SK-MEL-5 (cell line): ENCODE measurements around the gene PLD4. TPM values are rescaled to one million over a fixed set of nuclear protein-coding genes. Genes with fewer than 3 reads are reported as not detected.

Experiments
- DNase-seq: peaks from one replicate; pipeline ENCODE4 v3.0.0-alpha.2; 2016; ENCODE audit warnings: low read depth, low spot score
- in situ Hi-C: cut with HindIII; loops from 2 replicates; pipeline ENCODE4 v1.10.0; 2016; ENCODE audit warnings: low sequenced_read_pairs, high pct_unique_total_duplicates, low pct_unique_long_range_greater_than_20kb
- total RNA-seq: library from RNA; depleted of rRNA; stranded (reverse); fragments of >200 nt; shearing (Covaris generic); gene quantifications from 2 replicates; pipeline ENCODE4 v1.2.3, GENCODE V29; 2014

PLD4 gene
- total RNA-seq, 1 experiment from 2014 or later: not detected

- in situ Hi-C loops: no loop called here
- no peak for DNase-seq
Observed at GRCh38 chr14:104923640-104924420, 849 bp upstream of the PLD4 start.

- in situ Hi-C loops: no loop called here
- DNase-seq: no peak
Observed at GRCh38 chr14:104925214-104925854, 655 bp downstream of the PLD4 start.

DNA sequence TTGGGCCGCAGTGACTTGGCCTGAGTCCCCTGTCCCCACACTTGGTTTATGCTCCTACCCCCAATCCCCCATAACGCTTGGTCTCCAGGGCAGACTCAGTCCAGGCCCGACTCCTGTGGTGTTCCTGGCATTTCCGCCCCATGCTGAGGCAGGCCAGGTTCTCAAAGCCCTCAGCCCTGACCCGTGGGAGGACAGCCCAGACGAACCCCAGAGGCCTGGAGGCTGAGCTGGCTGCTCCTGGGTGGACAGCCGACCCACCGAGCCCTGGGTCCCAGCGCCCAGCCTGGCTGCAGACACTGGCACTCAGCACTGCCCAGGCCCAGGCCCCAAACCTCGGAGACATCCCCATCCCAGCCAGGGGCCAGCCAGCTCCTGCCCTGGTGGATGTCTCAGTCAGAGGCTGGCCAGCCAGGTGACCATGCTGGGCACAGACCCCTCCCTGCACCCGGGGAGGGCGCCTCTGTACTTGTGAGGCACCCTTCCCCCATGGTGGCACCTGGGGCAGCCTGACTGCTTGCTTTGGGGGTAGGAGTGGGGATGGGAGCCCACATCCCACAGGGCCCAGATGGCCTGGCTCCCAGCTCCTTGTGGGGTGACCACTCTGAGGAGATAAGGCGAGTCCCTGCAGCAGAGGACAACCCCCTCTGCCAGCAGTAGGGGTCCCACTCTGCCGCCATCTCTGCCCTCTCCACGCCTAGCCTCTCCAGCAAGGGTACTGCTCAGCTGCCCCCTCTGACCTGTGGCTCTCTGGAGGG lies 1.4 kb downstream of the PLD4 start:
- DNase-seq: no peak
- in situ Hi-C loops: no loop called here

DNA sequence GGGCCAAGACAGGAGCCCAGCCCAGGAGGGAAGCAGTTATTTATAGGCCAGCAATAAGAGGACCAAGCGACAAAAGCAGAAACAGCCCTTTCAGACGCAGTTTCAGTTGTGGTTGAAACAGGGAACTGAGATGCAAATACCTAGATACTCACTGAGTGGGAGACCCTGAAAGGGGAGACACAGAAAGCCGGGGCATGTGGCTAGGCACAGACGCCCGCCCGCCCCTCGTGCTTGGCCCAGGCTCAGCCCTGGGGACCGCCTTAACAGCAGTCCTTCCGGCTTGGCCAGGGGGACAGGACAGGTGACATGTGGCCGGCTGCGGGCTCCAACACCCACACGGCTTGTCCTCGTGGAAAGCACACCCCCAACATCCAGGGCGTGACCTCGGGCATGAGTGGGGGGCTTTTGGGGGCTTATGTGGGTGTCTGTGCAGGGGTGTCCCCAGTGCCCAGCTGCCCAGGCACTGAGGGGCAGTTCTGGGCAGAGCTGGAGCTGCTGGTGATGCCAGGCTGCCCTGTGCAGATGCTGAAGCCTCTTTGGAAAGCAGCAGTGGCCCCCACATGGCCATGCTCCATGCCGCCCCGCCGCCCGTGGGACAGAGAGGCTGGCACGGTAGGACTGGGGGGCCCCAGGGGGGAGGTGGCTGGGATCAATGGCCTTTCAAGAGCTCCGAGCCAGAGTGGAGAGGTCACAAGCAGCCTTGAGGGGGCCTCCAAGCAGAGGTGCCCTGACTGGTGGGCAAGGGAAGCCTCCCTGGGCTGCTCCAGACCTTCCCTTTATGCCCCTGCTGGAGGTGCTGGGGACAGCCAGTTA lies 2.1 kb downstream of the PLD4 start:
- in situ Hi-C loops: no loop called here
- no peak for DNase-seq

GRCh38 chr14:104927432-104927816 lies 2.7 kb downstream of the PLD4 start:
- no peak for DNase-seq
- in situ Hi-C loops: no loop called here

DNA sequence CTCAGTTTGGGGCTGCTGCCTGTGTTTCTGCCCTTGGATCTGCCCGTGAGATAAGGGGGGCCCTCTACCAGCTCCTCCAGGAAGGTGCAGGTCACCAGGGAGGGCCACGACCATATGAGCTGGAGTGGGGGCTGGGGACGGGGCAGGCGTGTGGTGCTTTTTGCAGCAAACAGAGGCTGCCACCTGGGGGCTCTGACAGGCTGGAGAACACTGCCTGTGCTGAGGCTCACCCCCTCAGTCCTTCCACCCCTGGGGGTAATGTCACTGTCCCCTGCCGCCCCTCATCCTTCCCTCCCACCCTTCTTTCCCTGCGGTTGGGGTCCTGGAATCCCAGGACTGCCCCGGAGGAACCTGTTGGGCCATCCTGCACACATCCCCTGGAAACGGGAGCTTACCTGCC lies 3.2 kb downstream of the PLD4 start:
- DNase-seq: no peak
- in situ Hi-C loops: no loop called here

GRCh38 chr14:104928391-104929133 lies 3.9 kb downstream of the PLD4 start:
- in situ Hi-C loops: no loop called here

GRCh38 chr14:104929268-104930230 lies 4.9 kb downstream of the PLD4 start:
- in situ Hi-C loops: no loop called here
- no peak for DNase-seq

More at GRCh38 chr14:104928391-104929133, 3.9 kb downstream of the PLD4 start:
- no peak for DNase-seq

GRCh38 chr14:104930526-104931303 lies 6.0 kb downstream of the PLD4 start:
- DNase-seq: no peak
- in situ Hi-C loops: no loop called here

- DNase-seq: no peak
- in situ Hi-C loops: no loop called here
Observed at GRCh38 chr14:104931304-104931770, 6.7 kb downstream of the PLD4 start.

DNA sequence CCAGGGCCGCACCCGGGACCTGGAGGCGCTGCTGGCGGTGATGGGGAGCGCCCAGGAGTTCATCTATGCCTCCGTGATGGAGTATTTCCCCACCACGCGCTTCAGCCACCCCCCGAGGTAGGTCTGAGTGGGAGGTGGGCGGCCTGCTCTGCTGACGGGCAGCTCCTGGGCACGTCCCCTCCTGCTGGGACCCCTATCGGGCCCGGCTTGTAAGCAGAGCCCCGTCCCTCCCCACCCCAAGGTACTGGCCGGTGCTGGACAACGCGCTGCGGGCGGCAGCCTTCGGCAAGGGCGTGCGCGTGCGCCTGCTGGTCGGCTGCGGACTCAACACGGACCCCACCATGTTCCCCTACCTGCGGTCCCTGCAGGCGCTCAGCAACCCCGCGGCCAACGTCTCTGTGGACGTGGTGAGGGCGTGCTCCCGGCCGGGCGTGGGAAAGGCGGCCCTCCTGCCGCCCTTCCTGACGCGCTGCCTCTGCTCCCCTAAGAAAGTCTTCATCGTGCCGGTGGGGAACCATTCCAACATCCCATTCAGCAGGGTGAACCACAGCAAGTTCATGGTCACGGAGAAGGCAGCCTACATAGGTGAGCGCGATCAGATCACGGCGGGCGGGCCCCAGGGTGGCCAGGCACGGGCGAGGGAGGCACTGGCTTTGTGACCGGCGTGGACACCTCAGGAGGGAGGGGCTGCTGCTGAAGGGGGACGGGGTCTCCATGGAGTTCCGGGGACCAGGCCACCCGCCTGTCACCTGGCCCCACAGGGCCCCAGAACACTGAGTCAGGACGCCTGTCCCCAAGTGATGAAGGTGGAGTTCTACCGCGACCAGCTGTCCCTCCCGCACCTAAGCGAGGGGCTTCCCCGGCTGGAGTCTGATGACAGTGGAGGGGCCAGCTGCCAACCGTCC lies 7.3 kb downstream of the PLD4 start:
- no peak for DNase-seq
- in situ Hi-C loops: no loop called here

- peak; percentile 81 for DNase-seq
- in situ Hi-C loops: no loop called here
Observed at GRCh38 chr14:104932676-104933631, 8.3 kb downstream of the PLD4 start.
